GM19025 (cell line): Measurements from ENCODE around the gene SEZ6L.

Experiments used
- ATAC-seq: cut with Tn5 transposase; IDR thresholded peaks from one replicate; pipeline ENCODE4 v1.9.1; 2021; ENCODE audit warnings: mild to moderate bottlenecking, low read depth, moderate library complexity; ENCODE audit not compliant: unreplicated experiment

SEZ6L gene

GRCh38 chr22:26236991-26237390 lies 67.7 kb downstream of the SEZ6L start:
- ATAC-seq, result no peak

- no peak for ATAC-seq
These were observed 69.3 kb downstream of the SEZ6L start for GRCh38 chr22:26238596-26238995.

- ATAC-seq, result no peak
These were observed 70.3 kb downstream of the SEZ6L start for GRCh38 chr22:26239581-26239980.

GRCh38 chr22:26241361-26241760 lies 72.1 kb downstream of the SEZ6L start:
- ATAC-seq, result no peak

GRCh38 chr22:26245001-26245400 lies 75.7 kb downstream of the SEZ6L start:
- ATAC-seq, result no peak

- ATAC-seq, result no peak
These were observed 77.3 kb downstream of the SEZ6L start for GRCh38 chr22:26246552-26246951.

GRCh38 chr22:26251869-26252268 lies 82.6 kb downstream of the SEZ6L start:
- ATAC-seq, result no peak

GRCh38 chr22:26259510-26259909 lies 90.2 kb downstream of the SEZ6L start:
- ATAC-seq, result no peak

GRCh38 chr22:26264162-26264561 lies 94.9 kb downstream of the SEZ6L start:
- ATAC-seq, result no peak

- ATAC-seq, result no peak
These were observed 96.0 kb downstream of the SEZ6L start for GRCh38 chr22:26265281-26265680.

- no peak for ATAC-seq
These were observed 96.6 kb downstream of the SEZ6L start for GRCh38 chr22:26265909-26266308.

- no peak for ATAC-seq
These were observed 98.6 kb downstream of the SEZ6L start for GRCh38 chr22:26267856-26268255.

GRCh38 chr22:26269572-26269971 lies 100.3 kb downstream of the SEZ6L start:
- no peak for ATAC-seq

GRCh38 chr22:26271427-26271826 lies 102.2 kb downstream of the SEZ6L start:
- no peak for ATAC-seq

- ATAC-seq, result no peak
These were observed 103.9 kb downstream of the SEZ6L start for GRCh38 chr22:26273011-26273675.

GRCh38 chr22:26276529-26277160 lies 107.4 kb downstream of the SEZ6L start:
- no peak for ATAC-seq

GRCh38 chr22:26281941-26282340 lies 112.7 kb downstream of the SEZ6L start:
- no peak for ATAC-seq

GRCh38 chr22:26283330-26283729 lies 114.1 kb downstream of the SEZ6L start:
- no peak for ATAC-seq

- ATAC-seq, result no peak
These were observed 116.4 kb downstream of the SEZ6L start for GRCh38 chr22:26285632-26286031.

- no peak for ATAC-seq
These were observed 117.0 kb downstream of the SEZ6L start for GRCh38 chr22:26286091-26286820.

- no peak for ATAC-seq
These were observed 118.3 kb downstream of the SEZ6L start for GRCh38 chr22:26287382-26288225.
